Measurements from ENCODE around the gene PAQR4.

DNA sequence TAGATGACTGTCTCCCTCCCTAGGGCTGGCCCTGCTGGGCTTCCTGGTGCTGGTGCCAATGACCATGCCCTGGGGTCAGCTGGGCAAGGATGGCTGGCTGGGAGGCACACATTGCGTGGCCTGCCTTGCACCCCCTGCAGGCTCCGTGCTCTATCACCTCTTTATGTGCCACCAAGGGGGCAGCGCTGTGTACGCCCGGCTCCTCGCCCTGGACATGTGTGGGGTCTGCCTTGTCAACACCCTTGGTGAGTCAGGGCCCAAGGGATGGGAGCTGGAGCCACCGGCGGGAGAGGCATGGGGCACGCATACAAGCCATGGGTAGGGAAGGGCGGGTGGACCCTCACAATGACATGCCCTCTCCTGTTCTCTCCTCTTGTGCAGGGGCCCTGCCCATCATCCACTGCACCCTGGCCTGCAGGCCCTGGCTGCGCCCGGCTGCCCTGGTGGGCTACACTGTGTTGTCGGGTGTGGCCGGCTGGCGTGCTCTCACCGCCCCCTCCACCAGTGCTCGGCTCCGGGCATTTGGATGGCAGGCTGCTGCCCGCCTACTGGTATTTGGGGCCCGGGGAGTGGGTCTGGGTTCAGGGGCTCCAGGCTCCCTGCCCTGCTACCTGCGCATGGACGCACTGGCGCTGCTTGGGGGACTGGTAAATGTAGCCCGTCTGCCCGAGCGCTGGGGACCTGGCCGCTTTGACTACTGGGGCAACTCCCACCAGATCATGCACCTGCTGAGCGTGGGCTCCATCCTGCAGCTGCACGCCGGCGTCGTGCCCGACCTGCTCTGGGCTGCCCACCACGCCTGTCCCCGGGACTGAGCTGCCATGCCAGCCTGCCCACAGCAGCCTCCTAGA is 2.2 kb downstream of the PAQR4 start:
- TF ChIP-seq, protein P1, sequence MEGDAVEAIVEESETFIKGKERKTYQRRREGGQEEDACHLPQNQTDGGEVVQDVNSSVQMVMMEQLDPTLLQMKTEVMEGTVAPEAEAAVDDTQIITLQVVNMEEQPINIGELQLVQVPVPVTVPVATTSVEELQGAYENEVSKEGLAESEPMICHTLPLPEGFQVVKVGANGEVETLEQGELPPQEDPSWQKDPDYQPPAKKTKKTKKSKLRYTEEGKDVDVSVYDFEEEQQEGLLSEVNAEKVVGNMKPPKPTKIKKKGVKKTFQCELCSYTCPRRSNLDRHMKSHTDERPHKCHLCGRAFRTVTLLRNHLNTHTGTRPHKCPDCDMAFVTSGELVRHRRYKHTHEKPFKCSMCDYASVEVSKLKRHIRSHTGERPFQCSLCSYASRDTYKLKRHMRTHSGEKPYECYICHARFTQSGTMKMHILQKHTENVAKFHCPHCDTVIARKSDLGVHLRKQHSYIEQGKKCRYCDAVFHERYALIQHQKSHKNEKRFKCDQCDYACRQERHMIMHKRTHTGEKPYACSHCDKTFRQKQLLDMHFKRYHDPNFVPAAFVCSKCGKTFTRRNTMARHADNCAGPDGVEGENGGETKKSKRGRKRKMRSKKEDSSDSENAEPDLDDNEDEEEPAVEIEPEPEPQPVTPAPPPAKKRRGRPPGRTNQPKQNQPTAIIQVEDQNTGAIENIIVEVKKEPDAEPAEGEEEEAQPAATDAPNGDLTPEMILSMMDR (conservative IDR thresholded peaks at IDR 0.05 in 1 of 2, IDR thresholded peaks at IDR 0.05 in 1 of 2; ENCODE audit: extremely low read depth in 1 of 2, insufficient read depth in 1 of 2, low read depth in 1 of 2, low read length in 2 of 2), result no peak
- TF ChIP-seq EZH2 (IDR thresholded peaks at IDR 0.05; ENCODE audit: borderline replicate concordance, low read length), result no peak
